Neural cell (in vitro differentiated cells): ENCODE results near the gene VWF.

Experiments used
- EP300 ChIP-seq: fragments of 450-650 bp; conservative IDR thresholded peaks from 2 replicates; pipeline ENCODE4 v1.6.1; 2014; ENCODE audit warnings: antibody characterized with exemption, mild to moderate bottlenecking, moderate library complexity; ENCODE audit not compliant: poor library complexity, severe bottlenecking
- EZH2 ChIP-seq: fragments of 200-600, 300-800 bp; shearing (Covaris generic), sonication (generic); IDR thresholded peaks from 2 replicates; pipeline ENCODE4 v1.6.1; 2014; ENCODE audit warnings: antibody characterized with exemption, low read length, borderline replicate concordance, mild to moderate bottlenecking; ENCODE audit not compliant: insufficient read depth, poor library complexity, severe bottlenecking
- POLR2AphosphoS5 ChIP-seq: IDR thresholded peaks from 2 replicates; pipeline ENCODE4 v1.6.1; 2012
- RAD21 ChIP-seq: fragments of 450-650 bp; conservative IDR thresholded peaks from 2 replicates; pipeline ENCODE4 v1.6.1; 2014; ENCODE audit warnings: antibody characterized with exemption, mild to moderate bottlenecking, moderate library complexity
- SMC3 ChIP-seq: fragments of 450-650 bp; conservative IDR thresholded peaks from 2 replicates; pipeline ENCODE4 v1.6.1; 2014; ENCODE audit warnings: antibody characterized with exemption, mild to moderate bottlenecking, moderate library complexity; ENCODE audit not compliant: poor library complexity
- TF ChIP-seq, protein P1 (sequence below): fragments of 450-650 bp; IDR thresholded peaks from 2 replicates; pipeline ENCODE4 v1.5.1; 2014; ENCODE audit warnings: antibody characterized with exemption, mild to moderate bottlenecking, moderate library complexity; ENCODE audit not compliant: poor library complexity, severe bottlenecking
- TF ChIP-seq, protein P2 (sequence below): IDR thresholded peaks from 2 replicates; pipeline ENCODE4 v1.6.1; 2012; ENCODE audit warnings: borderline replicate concordance

DNA sequence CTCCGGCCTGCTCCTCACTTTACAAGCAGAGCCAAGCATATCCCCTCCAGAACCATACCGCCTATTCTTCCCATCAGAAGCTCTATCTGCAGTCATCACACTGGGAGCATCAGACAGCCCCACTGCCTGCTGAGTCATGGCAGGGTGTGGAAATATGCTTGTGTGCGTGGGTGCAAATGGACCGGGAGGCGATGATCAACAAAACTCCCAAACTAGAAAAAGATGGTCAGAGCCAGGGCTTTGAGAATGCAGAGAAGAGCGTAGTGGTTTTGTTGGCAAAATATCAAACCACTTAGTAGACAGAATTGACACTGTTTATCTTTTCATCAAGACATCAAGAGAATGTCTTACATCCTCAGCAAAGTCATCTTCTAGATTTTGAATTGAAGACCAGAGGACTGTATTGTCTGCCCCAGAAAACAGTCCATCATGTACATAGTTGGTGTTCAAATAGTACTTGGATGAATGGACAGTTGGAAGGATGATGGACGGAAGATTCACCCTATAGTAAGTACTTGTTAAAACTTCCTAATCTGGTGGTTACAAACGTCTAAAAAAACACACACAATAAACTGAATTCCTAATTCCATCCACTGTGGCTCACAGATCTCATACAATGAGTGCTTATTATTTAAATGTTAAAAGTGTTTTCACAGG is 54.9 kb downstream of the VWF start:
- TF ChIP-seq EZH2 (no peak), SMC3 (no peak), RAD21 (no peak), POLR2AphosphoS5 (no peak), EP300 (no peak)
- TF ChIP-seq, protein P1, sequence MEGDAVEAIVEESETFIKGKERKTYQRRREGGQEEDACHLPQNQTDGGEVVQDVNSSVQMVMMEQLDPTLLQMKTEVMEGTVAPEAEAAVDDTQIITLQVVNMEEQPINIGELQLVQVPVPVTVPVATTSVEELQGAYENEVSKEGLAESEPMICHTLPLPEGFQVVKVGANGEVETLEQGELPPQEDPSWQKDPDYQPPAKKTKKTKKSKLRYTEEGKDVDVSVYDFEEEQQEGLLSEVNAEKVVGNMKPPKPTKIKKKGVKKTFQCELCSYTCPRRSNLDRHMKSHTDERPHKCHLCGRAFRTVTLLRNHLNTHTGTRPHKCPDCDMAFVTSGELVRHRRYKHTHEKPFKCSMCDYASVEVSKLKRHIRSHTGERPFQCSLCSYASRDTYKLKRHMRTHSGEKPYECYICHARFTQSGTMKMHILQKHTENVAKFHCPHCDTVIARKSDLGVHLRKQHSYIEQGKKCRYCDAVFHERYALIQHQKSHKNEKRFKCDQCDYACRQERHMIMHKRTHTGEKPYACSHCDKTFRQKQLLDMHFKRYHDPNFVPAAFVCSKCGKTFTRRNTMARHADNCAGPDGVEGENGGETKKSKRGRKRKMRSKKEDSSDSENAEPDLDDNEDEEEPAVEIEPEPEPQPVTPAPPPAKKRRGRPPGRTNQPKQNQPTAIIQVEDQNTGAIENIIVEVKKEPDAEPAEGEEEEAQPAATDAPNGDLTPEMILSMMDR: no peak
- TF ChIP-seq, protein P2, sequence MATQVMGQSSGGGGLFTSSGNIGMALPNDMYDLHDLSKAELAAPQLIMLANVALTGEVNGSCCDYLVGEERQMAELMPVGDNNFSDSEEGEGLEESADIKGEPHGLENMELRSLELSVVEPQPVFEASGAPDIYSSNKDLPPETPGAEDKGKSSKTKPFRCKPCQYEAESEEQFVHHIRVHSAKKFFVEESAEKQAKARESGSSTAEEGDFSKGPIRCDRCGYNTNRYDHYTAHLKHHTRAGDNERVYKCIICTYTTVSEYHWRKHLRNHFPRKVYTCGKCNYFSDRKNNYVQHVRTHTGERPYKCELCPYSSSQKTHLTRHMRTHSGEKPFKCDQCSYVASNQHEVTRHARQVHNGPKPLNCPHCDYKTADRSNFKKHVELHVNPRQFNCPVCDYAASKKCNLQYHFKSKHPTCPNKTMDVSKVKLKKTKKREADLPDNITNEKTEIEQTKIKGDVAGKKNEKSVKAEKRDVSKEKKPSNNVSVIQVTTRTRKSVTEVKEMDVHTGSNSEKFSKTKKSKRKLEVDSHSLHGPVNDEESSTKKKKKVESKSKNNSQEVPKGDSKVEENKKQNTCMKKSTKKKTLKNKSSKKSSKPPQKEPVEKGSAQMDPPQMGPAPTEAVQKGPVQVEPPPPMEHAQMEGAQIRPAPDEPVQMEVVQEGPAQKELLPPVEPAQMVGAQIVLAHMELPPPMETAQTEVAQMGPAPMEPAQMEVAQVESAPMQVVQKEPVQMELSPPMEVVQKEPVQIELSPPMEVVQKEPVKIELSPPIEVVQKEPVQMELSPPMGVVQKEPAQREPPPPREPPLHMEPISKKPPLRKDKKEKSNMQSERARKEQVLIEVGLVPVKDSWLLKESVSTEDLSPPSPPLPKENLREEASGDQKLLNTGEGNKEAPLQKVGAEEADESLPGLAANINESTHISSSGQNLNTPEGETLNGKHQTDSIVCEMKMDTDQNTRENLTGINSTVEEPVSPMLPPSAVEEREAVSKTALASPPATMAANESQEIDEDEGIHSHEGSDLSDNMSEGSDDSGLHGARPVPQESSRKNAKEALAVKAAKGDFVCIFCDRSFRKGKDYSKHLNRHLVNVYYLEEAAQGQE: no peak
